ENCODE results near the gene ITK. TPM values are rescaled to one million over a fixed set of nuclear protein-coding genes. Genes with fewer than 3 reads are reported as not detected.

Gene ITK
- total RNA-seq, 3 donors from 2014 or later, result 3.3 to 4.4 (median 3.4) TPM

DNA sequence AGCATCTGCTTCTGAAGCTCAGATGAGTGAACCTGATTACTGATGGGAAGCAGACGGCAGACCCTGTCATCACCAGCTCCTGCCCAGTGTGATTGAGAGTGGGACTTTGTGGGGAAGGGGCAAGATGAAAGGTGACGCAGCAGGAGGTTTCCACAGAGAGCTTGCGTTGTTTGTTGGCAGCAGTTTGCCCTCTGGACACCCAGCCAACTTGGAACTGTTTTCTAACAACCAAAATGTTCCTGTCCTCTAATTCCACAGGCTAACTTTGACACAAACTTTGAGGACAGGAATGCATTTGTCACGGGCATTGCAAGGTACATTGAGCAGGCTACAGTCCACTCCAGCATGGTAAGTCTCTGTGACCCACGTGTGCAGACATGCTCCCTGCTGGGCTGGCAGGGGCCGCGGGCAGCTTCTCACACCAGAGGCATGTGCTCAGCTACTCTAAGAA, 106.1 kb downstream of the ITK start:
- Histone ChIP-seq H3K27me3 (no peaks in the 10 kb centered on the region), H3K27ac (no peak overlapping the region), H3K4me3 (no peak overlapping the region), H3K36me3 (no peaks in the 10 kb centered on the region), H3K9me3 (no peaks in the 10 kb centered on the region), H3K4me1 (no peaks in the 10 kb centered on the region)
- intact Hi-C loops (cut with DNase I; ENCODE audit: low total_unique reads), result no loop called here
- no peak for TF ChIP-seq POLR2A (IDR thresholded peaks at IDR 0.05)
- TF ChIP-seq, protein P1, sequence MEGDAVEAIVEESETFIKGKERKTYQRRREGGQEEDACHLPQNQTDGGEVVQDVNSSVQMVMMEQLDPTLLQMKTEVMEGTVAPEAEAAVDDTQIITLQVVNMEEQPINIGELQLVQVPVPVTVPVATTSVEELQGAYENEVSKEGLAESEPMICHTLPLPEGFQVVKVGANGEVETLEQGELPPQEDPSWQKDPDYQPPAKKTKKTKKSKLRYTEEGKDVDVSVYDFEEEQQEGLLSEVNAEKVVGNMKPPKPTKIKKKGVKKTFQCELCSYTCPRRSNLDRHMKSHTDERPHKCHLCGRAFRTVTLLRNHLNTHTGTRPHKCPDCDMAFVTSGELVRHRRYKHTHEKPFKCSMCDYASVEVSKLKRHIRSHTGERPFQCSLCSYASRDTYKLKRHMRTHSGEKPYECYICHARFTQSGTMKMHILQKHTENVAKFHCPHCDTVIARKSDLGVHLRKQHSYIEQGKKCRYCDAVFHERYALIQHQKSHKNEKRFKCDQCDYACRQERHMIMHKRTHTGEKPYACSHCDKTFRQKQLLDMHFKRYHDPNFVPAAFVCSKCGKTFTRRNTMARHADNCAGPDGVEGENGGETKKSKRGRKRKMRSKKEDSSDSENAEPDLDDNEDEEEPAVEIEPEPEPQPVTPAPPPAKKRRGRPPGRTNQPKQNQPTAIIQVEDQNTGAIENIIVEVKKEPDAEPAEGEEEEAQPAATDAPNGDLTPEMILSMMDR (IDR thresholded peaks at IDR 0.05), result no peak
- TF ChIP-seq POLR2AphosphoS5 (IDR thresholded peaks at IDR 0.05), result no peak
- no peak for DNase-seq (ENCODE audit: low spot score in 2 of 2)

- H3K4me3 ChIP-seq, result no peak overlapping the region
- DNase-seq (ENCODE audit: low spot score in 2 of 2), result no peak
- no peaks in the 10 kb centered on the region for H3K4me1 ChIP-seq
- H3K36me3 ChIP-seq, result no peaks in the 10 kb centered on the region
- TF ChIP-seq POLR2A (IDR thresholded peaks at IDR 0.05) (no peak), POLR2AphosphoS5 (IDR thresholded peaks at IDR 0.05) (no peak)
- TF ChIP-seq, protein P1 (IDR thresholded peaks at IDR 0.05), result no peak
- H3K9me3 ChIP-seq, result no peaks in the 10 kb centered on the region
- no peaks in the 10 kb centered on the region for H3K27me3 ChIP-seq
- H3K27ac ChIP-seq, result no peak overlapping the region
- intact Hi-C loops (cut with DNase I; ENCODE audit: low total_unique reads), result no loop called here
These were observed 107.9 kb downstream of the ITK start for GRCh38 chr5:157288405-157289163.

DNA sequence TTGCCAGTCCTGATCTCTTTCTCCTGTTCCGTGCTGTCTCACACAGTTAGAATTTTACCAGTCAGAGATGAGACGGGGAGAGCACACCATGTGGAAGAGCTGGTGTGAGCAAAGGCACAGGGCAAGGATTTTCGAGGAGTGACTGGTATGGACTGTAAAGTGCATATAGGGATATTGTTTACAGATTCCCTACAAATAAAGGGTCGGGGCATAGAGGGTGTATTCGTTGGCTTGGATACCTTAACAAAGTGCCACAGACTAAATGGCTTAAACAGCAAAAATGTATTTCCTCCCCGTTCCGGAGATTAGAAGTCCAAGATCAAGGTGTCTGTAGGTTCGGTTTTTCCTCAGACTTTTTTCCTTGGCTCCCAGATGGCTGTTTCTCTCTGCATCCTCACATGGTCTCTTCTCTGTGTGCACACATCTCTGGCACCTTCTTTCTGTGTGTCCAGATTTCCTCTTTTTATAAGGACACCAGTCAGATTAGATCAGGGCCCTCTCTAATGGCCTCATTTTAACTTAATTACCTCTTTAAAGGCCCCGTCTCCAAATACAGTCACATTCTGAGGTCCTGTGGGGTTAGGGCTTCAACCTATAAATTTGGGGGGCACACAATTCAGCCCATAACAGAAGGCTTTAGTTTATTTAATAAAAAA, 108.7 kb downstream of the ITK start:
- Histone ChIP-seq H3K27me3 (no peaks in the 10 kb centered on the region), H3K27ac (no peak overlapping the region), H3K9me3 (no peaks in the 10 kb centered on the region), H3K4me3 (no peak overlapping the region), H3K4me1 (no peaks in the 10 kb centered on the region), H3K36me3 (no peaks in the 10 kb centered on the region)
- intact Hi-C loops (cut with DNase I; ENCODE audit: low total_unique reads), result no loop called here
- TF ChIP-seq POLR2A (IDR thresholded peaks at IDR 0.05) (no peak), POLR2AphosphoS5 (IDR thresholded peaks at IDR 0.05) (no peak)
- TF ChIP-seq, protein P1 (IDR thresholded peaks at IDR 0.05), result no peak
- DNase-seq (ENCODE audit: low spot score in 2 of 2), result no peak

- no peak for DNase-seq (ENCODE audit: low spot score in 2 of 2)
- intact Hi-C loops (cut with DNase I; ENCODE audit: low total_unique reads), result no loop called here
- Histone ChIP-seq H3K27me3 (no peaks in the 10 kb centered on the region), H3K27ac (no peak overlapping the region), H3K36me3 (no peaks in the 10 kb centered on the region), H3K4me1 (no peaks in the 10 kb centered on the region), H3K4me3 (no peak overlapping the region), H3K9me3 (no peaks in the 10 kb centered on the region)
- TF ChIP-seq, protein P1 (IDR thresholded peaks at IDR 0.05), result no peak
- no peak for TF ChIP-seq POLR2A (IDR thresholded peaks at IDR 0.05)
- TF ChIP-seq POLR2AphosphoS5 (IDR thresholded peaks at IDR 0.05), result no peak
These were observed 109.7 kb downstream of the ITK start for GRCh38 chr5:157290156-157290980.

Measured in breast epithelium (tissue), 4 donors.